Hematopoietic multipotent progenitor cell treated with erythropoietin and hydrocortisone succinate and interleukin-3 and kit ligand, for 17 days (in vitro differentiated cells): ENCODE results near the gene ADGRG2.
"Not testable (repeated sequence)": the region's sequence is repeated elsewhere in the genome, so short reads cannot be mapped to it uniquely, and the experiment has no call there.

Source experiments
- DNase-seq: peaks from one replicate; pipeline ENCODE4 v3.0.0-alpha.2; 2015; ENCODE audit warnings: low spot score

Gene ADGRG2

DNA sequence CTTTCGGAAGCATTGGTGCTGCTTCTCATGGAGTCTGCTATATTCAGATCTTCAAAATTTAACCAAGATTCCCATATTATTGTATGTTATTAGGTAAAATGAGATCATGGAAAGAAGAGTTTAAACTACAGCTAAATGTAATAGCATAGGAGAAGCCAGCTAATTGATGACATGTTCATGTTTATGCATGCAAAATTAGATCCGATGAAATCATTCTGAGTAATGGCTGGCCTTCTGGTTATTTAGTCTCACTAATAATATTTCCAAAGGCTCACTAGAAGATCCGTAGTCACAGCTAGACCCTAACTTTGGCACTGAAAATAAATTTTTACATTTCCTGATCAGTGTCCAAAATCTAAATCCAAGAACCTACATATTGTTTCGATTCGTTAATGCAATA, 118.5 kb downstream of the ADGRG2 start:
- DNase-seq, result no peak

- no peak for DNase-seq
These were observed 123.6 kb downstream of the ADGRG2 start for GRCh38 chrX:18998653-18999052.

- DNase-seq, result no peak
These were observed 124.4 kb downstream of the ADGRG2 start for GRCh38 chrX:18997916-18998315.

DNA sequence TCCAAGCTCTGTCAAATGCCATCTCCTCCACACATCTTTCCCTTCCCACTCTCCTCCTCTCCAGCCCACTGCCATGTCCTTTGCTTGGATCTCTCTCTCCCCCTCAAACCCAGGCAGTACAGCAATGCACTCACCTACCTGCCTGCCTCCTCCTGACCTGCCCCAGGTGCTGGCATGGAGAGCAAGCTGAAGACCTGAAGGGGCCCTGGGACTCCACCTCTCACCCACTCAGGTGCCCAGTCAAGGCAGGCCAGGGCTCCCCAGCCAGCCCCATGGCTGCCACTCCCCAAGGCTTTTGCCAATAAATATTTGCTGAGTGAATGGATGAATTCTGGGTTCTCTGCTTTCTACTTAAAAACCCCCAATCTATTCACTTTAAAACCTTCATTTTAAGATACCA, 125.7 kb downstream of the ADGRG2 start:
- no peak for DNase-seq

DNA sequence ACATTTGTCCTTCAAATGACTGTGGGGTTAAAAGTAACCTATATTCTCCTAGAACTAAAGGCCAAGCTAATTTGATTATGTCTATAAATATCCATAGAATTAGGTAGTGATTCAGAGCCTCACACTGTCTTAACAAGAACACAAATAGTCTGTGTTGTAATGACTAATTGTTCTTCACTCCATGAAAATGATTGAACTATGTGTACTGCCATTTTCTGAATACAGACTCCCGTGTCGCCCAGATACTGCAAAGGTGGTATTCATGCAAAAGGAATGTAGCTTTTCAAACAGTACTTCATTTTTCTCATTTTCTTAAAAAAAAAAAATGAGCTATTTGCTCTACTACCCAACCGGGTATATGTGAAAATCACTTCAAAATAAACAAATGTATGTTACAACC, 127.0 kb downstream of the ADGRG2 start:
- DNase-seq, result no peak

- no peak for DNase-seq
These were observed 127.6 kb downstream of the ADGRG2 start for GRCh38 chrX:18994713-18995112.

DNA sequence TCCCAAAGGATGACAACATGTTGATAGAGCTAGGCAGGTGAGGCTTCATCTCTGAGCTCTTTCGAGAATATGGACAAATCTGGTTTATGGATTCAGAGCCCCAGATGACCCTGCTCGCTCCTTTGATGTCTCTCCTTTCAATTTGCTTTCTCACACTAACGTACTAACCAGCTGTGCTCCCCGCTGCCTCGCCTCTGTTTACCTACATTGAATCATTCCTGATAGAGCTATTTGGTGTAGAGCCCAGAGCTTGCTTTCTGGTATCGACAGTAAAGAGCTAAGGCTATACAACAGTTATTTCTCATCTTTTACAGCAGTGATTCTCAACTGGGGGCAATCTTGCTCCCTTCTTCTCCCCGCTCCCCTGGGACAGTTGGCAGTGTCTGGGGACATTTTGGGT, 129.4 kb downstream of the ADGRG2 start:
- no peak for DNase-seq

DNA sequence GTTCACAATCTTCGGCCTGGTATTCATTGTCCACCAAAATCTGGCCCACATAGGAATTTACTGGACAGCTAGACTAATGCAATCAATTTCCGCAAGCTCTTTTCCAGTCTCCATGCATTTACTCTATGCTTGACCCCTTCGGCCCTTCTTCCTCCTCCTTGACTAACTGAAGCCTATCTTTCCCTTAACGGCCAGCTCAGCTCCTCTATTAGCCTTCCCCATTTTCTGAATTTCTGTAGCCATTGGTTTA, 137.2 kb downstream of the ADGRG2 start:
- DNase-seq, result no peak

DNA sequence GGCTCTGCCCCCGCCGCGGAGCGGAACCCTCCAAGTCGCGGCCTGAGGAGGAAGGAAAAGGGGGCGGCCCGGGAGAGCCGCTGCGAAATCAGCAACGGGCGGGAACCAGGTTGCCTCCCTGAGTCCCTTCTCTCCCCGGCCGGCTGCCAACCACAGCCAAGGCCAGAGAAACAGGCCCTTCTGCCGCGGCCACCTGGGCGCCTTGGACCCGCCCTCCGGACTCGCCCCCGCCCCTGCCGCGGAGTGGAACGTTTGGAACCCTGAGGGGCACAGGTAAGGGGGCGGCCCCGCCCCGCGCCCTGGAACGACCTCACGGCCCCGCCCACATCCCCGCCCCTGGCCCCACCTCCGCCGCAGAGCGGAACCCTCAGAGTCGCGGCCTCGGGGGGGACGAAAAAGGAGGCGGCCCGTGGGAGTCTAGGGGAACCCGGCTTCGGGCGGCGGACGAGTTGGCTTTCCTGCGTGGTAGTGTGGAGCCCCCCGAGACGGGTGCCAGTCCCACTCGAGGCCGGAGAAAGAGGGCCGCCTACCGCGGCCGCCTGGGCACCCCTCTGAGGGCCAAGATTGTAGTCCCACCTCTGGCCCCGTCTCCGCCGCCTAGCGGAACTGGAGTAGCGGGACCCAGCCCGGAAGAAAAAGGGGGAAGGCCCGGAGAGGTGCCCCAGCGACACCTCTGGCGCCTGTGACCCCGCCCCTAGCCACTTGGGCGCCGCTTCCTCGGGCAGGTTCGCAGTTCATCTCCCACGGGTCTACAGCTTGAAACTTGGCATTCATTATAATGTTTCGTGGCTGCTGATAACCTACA, 137.7 kb downstream of the ADGRG2 start:
- DNase-seq, result peak; percentile 87

- DNase-seq, result no peak
These were observed 138.4 kb downstream of the ADGRG2 start, which contains the start of gene PHKA2 for GRCh38 chrX:18983666-18984380. Gene PHKA2 (minus strand): TSS chrX:18984114. CDS start chrX:18983932, 182 bp downstream.

DNA sequence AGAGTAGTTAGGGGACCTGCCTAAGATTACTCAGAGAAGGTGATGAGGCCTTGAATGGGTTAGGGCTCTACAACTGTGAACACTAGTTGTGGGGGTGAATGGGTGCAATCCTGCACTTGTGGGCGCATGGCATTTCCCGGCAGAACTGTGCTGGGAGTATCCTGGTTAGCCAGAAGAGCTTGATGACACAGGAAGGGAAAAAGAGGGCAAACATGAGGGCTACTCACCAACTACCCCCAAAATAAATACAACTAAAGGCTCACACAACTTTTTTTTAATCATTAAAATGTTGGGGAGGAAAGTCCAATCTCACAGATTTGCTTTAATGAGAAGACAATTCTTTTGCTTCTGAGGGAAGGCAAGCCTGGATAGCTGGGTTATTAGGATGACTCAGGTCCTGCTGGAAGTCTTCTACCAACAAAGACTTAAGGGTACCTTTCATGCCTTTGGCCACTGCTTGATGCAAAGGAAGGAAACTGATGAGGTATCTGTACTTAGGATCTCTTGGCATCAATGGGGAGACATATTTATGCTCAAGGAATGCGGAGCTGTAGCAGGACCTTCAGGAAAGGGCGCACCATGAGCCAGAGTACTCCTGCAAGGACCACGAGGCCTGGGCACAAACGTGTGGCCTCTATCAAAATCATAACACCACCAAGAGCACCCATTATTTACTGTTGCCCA, 141.0 kb downstream of the ADGRG2 start:
- DNase-seq, result no peak

- DNase-seq, result not testable (repeated sequence)
These were observed 142.0 kb downstream of the ADGRG2 start for GRCh38 chrX:18980262-18980661.

DNA sequence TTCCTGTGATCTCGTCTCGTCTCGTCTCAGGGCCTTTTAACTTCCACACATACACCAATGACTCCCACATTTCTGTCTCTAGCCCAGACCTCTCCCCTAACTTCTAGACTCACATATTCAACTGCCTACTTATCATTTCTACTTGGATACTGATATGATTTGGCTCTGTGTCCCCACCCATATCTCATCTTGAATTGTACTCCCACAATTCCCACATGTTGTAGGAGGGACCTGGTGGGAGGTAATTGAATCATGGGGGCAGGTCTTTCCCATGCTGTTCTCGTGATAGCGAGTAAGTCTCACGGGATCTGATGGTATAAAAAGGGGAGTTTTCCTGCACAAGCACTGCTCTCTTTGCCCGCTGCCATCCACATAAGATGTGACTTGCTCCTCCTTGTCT, 147.3 kb downstream of the ADGRG2 start:
- no peak for DNase-seq

DNA sequence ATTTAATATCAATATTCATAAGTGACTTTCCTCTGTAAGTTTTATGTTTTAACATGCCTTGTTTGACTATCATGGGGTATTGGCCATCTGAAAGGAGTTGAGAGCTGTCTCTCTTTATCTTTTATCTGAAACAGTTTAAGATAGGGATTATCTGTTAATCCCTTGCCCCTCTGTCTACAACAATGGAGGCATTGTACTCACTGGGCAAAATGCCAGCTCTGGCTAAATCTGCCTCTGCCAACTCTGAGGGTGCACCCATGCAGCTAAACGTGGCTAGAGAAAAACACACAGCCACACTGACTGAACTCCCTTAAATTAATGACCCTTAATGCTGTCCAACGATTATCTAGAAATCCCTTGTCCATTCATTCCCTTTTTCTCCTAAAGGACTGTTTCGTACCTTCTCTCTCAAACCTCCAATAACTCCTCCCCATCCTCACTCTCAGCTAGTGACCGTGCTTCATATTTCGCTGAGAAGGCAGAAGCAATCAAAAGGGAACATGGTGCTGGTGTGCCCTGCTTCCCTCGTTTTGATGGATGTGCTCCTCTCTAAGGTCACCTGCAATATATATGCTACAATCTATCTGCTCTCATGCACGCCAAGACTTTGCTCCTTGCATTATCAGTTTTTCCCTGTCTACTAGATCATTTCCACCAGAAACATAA, 148.6 kb downstream of the ADGRG2 start:
- DNase-seq, result no peak

DNA sequence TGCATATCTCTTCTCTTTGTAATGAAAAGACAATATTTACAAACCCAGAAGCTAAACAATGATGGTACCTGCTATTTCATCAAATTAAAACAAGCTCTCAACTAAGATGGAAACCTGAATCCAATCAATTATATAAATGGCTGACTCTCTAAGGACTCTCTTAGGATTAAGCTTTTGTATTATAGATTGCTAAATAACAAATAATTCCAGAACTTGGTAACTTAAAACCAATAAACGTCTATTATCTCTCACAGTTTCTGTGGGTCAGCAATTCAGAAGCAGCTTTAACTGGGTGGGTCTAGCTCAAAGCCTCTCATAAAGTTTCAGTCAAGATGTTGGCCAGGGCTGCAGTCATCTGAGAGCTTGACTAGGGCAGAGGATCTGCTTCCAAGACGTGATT, 150.8 kb downstream of the ADGRG2 start:
- DNase-seq, result no peak

- DNase-seq, result no peak
These were observed 151.8 kb downstream of the ADGRG2 start for GRCh38 chrX:18970465-18970864.

DNA sequence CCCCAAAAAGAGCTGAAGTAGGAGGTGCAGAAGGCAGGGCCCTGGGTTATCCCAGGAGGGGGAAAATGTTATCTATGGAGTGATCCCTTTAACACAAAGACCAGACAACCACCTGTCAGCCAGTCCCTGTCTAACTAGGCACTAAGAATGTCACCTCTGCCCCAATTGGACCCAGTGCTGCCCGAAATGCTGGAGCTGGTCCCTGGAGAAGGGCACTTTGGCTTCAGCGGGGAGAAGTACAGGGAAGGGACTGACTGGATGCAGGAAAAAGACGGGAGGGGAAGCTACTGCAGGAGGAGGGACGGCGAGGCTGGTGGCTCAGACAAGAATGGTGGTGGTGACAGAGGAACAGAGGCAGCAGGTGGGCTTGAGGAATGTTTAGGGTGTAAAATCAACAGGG, 155.6 kb downstream of the ADGRG2 start:
- no peak for DNase-seq

DNA sequence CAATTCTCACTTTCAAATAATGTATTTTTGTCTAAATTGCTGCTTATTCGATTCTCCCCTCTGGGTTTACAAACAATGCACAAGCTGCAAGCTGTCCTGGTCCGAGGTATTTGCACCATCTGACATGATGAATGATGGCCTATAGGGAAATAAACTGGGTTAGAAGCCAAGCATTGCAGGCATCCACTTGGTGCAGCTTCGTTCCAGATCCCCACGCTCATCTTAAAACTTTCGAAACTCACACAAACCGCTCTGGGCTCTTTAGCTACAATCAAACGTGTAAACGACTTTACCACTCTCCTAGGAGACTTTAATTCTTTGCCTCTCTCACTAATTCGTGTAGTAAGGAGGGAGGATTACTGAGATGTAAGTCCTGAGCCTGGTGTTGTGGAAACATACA, 157.4 kb downstream of the ADGRG2 start:
- DNase-seq, result no peak

- no peak for DNase-seq
These were observed 158.2 kb downstream of the ADGRG2 start for GRCh38 chrX:18964026-18964425.

- no peak for DNase-seq
These were observed 159.9 kb downstream of the ADGRG2 start for GRCh38 chrX:18962329-18962728.

- no peak for DNase-seq
These were observed 160.6 kb downstream of the ADGRG2 start for GRCh38 chrX:18961686-18962085.

- no peak for DNase-seq
These were observed 165.8 kb downstream of the ADGRG2 start for GRCh38 chrX:18956303-18957032.
